Fibroblast of lung (primary cell): ENCODE data around the gene RANBP10.

ENCODE experiments used
- CTCF ChIP-seq, 2 donors: IDR thresholded peaks in 1 of 2; conservative IDR thresholded peaks in 1 of 2; 1 replicate in 1 of 2; 2 replicates in 1 of 2; pipeline ENCODE4 v1.5.1; 2011 to 2012; ENCODE audit warnings: low read length in 2 of 2, control low read depth in 1 of 2, inconsistent platforms in 1 of 2, low read depth in 1 of 2, mild to moderate bottlenecking in 1 of 2
- EZH2 ChIP-seq: IDR thresholded peaks from 2 replicates; pipeline ENCODE4 v1.5.1; 2012; ENCODE audit warnings: low read length, control low read depth, mild to moderate bottlenecking; ENCODE audit errors: missing control alignments

DNA sequence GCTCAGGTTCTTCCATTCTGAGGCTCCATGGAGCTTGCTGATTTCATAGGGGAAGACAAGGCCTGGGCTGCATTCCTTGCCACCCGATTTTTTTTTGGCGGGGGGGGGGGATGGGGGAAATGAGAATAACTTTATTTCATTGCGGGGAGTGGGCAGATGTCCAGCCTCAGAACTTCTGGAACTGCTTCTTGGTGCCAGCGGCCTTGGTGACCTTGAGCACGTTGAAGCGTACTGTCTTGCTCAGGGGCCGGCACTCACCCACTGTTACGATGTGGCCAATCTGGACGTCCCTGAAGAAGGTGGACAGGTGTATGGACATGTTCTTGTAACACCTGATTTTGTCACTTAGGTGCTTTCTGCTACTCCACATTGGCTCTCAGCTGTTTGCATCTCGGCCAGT is 49.4 kb upstream of the RANBP10 start:
- TF ChIP-seq CTCF (conservative IDR thresholded peaks at IDR 0.05 in 1 of 2, IDR thresholded peaks at IDR 0.05 in 1 of 2; ENCODE audit: low read depth in 1 of 2, low read length in 2 of 2), result no peak
- TF ChIP-seq EZH2, result no peak
